NCI-H2227 (cell line): ENCODE measurements around the gene CNOT10.

Experiments used
- DNase-seq: peaks from one replicate; lab custom pipeline; 2025; ENCODE audit not compliant: unreplicated experiment; lab: John Stamatoyannopoulos, UW

Gene CNOT10

GRCh38 chr3:32817558-32818228 is 132.7 kb downstream of the CNOT10 start, which contains the start of gene TRIM71:
Gene TRIM71, plus strand, starts transcription at chr3:32817997. Its CDS starts 84 bp downstream, at chr3:32818081.
- DNase-seq = peak; percentile 47

- DNase-seq = peak; percentile 47
Observed at GRCh38 chr3:32818229-32818969, 133.4 kb downstream of the CNOT10 start.

- DNase-seq = no peak
Observed at GRCh38 chr3:32818970-32819511, 134.1 kb downstream of the CNOT10 start.

- no peak for DNase-seq
Observed at GRCh38 chr3:32819551-32820348, 134.8 kb downstream of the CNOT10 start.

- no peak for DNase-seq
Observed at GRCh38 chr3:32820430-32820829, 135.4 kb downstream of the CNOT10 start.

GRCh38 chr3:32820971-32821685 is 136.1 kb downstream of the CNOT10 start:
- no peak for DNase-seq

GRCh38 chr3:32821686-32822296 is 136.8 kb downstream of the CNOT10 start:
- DNase-seq = no peak

- no peak for DNase-seq
Observed at GRCh38 chr3:32822609-32823498, 137.9 kb downstream of the CNOT10 start.
